Measurements from ENCODE around the gene CDC42EP5.

DNA sequence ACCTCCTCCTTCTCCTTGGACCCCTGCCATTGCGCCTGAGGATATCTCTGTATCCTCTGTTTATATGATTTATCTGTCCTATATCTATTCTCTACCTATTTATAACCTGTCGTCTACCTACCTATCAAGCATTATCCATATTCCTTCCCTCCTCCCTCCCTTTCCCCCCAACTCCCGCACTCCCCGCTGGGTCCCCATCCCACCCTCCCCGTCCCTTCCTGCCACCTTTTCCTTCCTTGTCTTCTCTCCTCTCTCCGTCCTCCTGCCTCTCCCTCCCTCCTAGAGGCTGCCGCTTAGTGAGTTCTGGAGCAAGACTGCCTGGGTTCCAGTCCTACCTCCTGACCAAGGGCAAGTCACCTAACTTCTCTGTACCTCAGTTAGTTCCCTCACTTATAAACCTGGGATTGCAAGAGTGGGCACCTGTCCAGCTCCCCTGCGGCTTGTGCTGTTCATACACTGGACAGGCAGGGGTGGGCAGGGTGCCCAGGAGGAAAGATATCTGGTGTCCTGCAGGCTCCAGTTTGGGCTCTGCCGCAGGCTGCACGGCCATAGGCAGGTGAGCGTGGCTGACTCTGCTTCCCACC lies 41.7 kb downstream of the CDC42EP5 start:
- TF ChIP-seq CTCF (IDR thresholded peaks at IDR 0.05) (no peak), POLR2A (IDR thresholded peaks at IDR 0.05) (no peak)

Measured in esophagus squamous epithelium (tissue), 4 donors.